Adipose tissue (tissue), 3 donors: ENCODE data around the gene LTV1. TPM values are rescaled to one million over a fixed set of nuclear protein-coding genes. Genes with fewer than 3 reads are reported as not detected.
"Not testable (repeated sequence)": the region's sequence is repeated elsewhere in the genome, so short reads cannot be mapped to it uniquely, and the experiment has no call there.

Experiments used
- H3K27ac ChIP-seq: one replicate; pipeline ENCODE4 v1.5.1; 2013; ENCODE audit warnings: low read depth, low read length
- WGBS, 3 donors: extraction: QIAGEN DNeasy Blood & Tissue Kit; methylation state at CpG; one replicate each; pipeline ENCODE4 v1.1.7; 2013; 5-methylcytosine and 5-hydroxymethylcytosine counted together
- polyA plus RNA-seq, 3 donors: library from polyadenylated mRNA; stranded (reverse); fragments of 200-250 nt; gene quantifications; one replicate each; pipeline ENCODE4 v1.2.3, GENCODE V29; 2013
- donor health status: healthy with polysubstance abuse.
- donor health status: Bipolar disorder and iron deficiency.
- donor health status: healthy.

Gene LTV1
- polyA plus RNA-seq, 3 donors = 11.9 to 32.0 (median 22.0) TPM

GRCh38 chr6:143838395-143838794, 4.7 kb upstream of the LTV1 start:
- 65 to 88% (median 78%) methylated on average over 5 of the region's 5 CpGs for WGBS, 3 donors

GRCh38 chr6:143839196-143839595, 3.9 kb upstream of the LTV1 start:
- no peak overlapping the region for H3K27ac ChIP-seq
- 68 to 82% (median 71%) methylated on average over 4 of the region's 4 CpGs for WGBS, 3 donors

More at GRCh38 chr6:143838395-143838794, 4.7 kb upstream of the LTV1 start:
- H3K27ac ChIP-seq = no peak overlapping the region

- WGBS, 3 donors = 81 to 95% (median 91%) methylated on average over 6 of the region's 6 CpGs
- no peak overlapping the region for H3K27ac ChIP-seq
Observed at GRCh38 chr6:143840595-143841265, 2.4 kb upstream of the LTV1 start.

GRCh38 chr6:143842461-143842901, 657 bp upstream of the LTV1 start:
- peak overlapping the region; percentile 63 for H3K27ac ChIP-seq
- 22 to 33% (median 30%) methylated on average over 7 of the region's 7 CpGs for WGBS, 3 donors

GRCh38 chr6:143843677-143843999, 500 bp downstream of the LTV1 start:
- peak overlapping the region; percentile 40 for H3K27ac ChIP-seq
- WGBS, 3 donors = 1 to 2% (median 1%) methylated on average over 9 of the region's 9 CpGs

- WGBS, 3 donors = 7 to 18% (median 10%) methylated on average over 4 of the region's 4 CpGs
- H3K27ac ChIP-seq = no peak overlapping the region
Observed at GRCh38 chr6:143844006-143844405, 868 bp downstream of the LTV1 start.

- WGBS, 3 donors = 56 to 93% (median 66%) methylated on average over 5 of the region's 5 CpGs
- no peak overlapping the region for H3K27ac ChIP-seq
Observed at GRCh38 chr6:143845033-143845432, 1.9 kb downstream of the LTV1 start.

GRCh38 chr6:143851706-143852105, 8.6 kb downstream of the LTV1 start:
- not testable (repeated sequence) for H3K27ac ChIP-seq
- WGBS, 3 donors = 94 to 98% (median 96%) methylated on average over 3 of the region's 3 CpGs

GRCh38 chr6:143855057-143855456, 11.9 kb downstream of the LTV1 start:
- WGBS, 3 donors = 88 to 96% (median 92%) methylated on average over 1 of the region's 1 CpG

GRCh38 chr6:143856762-143857161, 13.6 kb downstream of the LTV1 start:
- H3K27ac ChIP-seq = not testable (repeated sequence)
- WGBS, 3 donors = 90 to 96% (median 96%) methylated on average over 6 of the region's 6 CpGs

More at GRCh38 chr6:143855057-143855456, 11.9 kb downstream of the LTV1 start:
- H3K27ac ChIP-seq = not testable (repeated sequence)

- WGBS, 3 donors = 97 to 98% (median 97%) methylated on average over 5 of the region's 5 CpGs
- H3K27ac ChIP-seq = no peak overlapping the region
Observed at GRCh38 chr6:143857651-143858050, 14.5 kb downstream of the LTV1 start.

GRCh38 chr6:143859891-143860660, 16.9 kb downstream of the LTV1 start:
- 91 to 94% (median 93%) methylated on average over 3 of the region's 3 CpGs for WGBS, 3 donors

GRCh38 chr6:143863771-143864170, 20.6 kb downstream of the LTV1 start:
- WGBS, 3 donors = 72 to 93% (median 80%) methylated on average over 2 of the region's 2 CpGs

More at GRCh38 chr6:143859891-143860660, 16.9 kb downstream of the LTV1 start:
- H3K27ac ChIP-seq = no peak overlapping the region

GRCh38 chr6:143864234-143864633, 21.1 kb downstream of the LTV1 start, which contains the start of gene ZC2HC1B:
ZC2HC1B (plus strand) TSS chr6:143864474; CDS start chr6:143864540, 66 bp downstream.
- H3K27ac ChIP-seq = no peak within 1 kb of the TSS
- WGBS, 3 donors = 69 to 95% (median 72%) methylated on average over 1 of the region's 1 CpG

More at GRCh38 chr6:143863771-143864170, 20.6 kb downstream of the LTV1 start:
- no peak overlapping the region for H3K27ac ChIP-seq

- H3K27ac ChIP-seq = no peak overlapping the region
Observed at GRCh38 chr6:143867236-143867635, 24.1 kb downstream of the LTV1 start.

GRCh38 chr6:143868808-143869207, 25.7 kb downstream of the LTV1 start:
- WGBS, 3 donors = 93 to 96% (median 93%) methylated on average over 3 of the region's 3 CpGs
- H3K27ac ChIP-seq = not testable (repeated sequence)

- not testable (repeated sequence) for H3K27ac ChIP-seq
- 91 to 96% (median 94%) methylated on average over 1 of the region's 1 CpG for WGBS, 3 donors
Observed at GRCh38 chr6:143871202-143871730, 28.1 kb downstream of the LTV1 start.

GRCh38 chr6:143872201-143872600, 29.1 kb downstream of the LTV1 start:
- H3K27ac ChIP-seq = no peak overlapping the region
- 90 to 91% (median 90%) methylated on average over 2 of the region's 2 CpGs for WGBS, 3 donors

GRCh38 chr6:143873600-143873999, 30.5 kb downstream of the LTV1 start:
- WGBS, 3 donors = 92 to 100% (median 93%) methylated on average over 4 of the region's 4 CpGs
- H3K27ac ChIP-seq = not testable (repeated sequence)
